ENCODE data around the gene ZNF391.

- TF ChIP-seq CTCF (IDR thresholded peaks at IDR 0.05) (no peak), POLR2A (IDR thresholded peaks at IDR 0.05) (no peak)
Measured at GRCh38 chr6:27414996-27415395, 26.4 kb downstream of the ZNF391 start.

All from esophagus squamous epithelium (tissue), 4 donors.